Mesendoderm (in vitro differentiated cells): ENCODE results near the gene C18orf32. TPM values are rescaled to one million over a fixed set of nuclear protein-coding genes. Genes with fewer than 3 reads are reported as not detected.
A peak's percentile ranks its signal among the peaks of the same experiment; 100 is the strongest.

Experiments
- DNase-seq: peaks from one replicate; pipeline ENCODE4 v3.0.0; 2013
- H2AK5ac ChIP-seq: 2 replicates; pipeline ENCODE4 v1.6.1; 2013; ENCODE audit warnings: low read length, inconsistent platforms
- H2BK120ac ChIP-seq: 2 replicates; pipeline ENCODE4 v1.6.1; 2013; ENCODE audit warnings: low read depth, mild to moderate bottlenecking, low read length, moderate library complexity, mixed read lengths
- H2BK15ac ChIP-seq: replicated peaks from 2 replicates; pipeline ENCODE4 v1.6.1; 2013; ENCODE audit warnings: low read depth, mild to moderate bottlenecking, moderate library complexity
- H2BK5ac ChIP-seq: 2 replicates; pipeline ENCODE4 v1.6.1; 2013; ENCODE audit warnings: low read length, inconsistent platforms
- H3K18ac ChIP-seq: 2 replicates; pipeline ENCODE4 v1.6.1; 2013; ENCODE audit warnings: mild to moderate bottlenecking, low read length, mixed read lengths
- H3K23ac ChIP-seq: one replicate; pipeline ENCODE4 v1.6.1; 2013; ENCODE audit warnings: low read length
- H3K27ac ChIP-seq: 2 replicates; pipeline ENCODE4 v1.5.1; 2013; ENCODE audit warnings: low read depth, mild to moderate bottlenecking, inconsistent platforms, low read length, moderate library complexity
- H3K27me3 ChIP-seq: 2 replicates; pipeline ENCODE4 v1.6.1; 2013; ENCODE audit warnings: low read length, control low read depth, mild to moderate bottlenecking, inconsistent platforms; ENCODE audit not compliant: insufficient read depth, poor library complexity
- H3K36me3 ChIP-seq: 2 replicates; pipeline ENCODE4 v1.6.1; 2013; ENCODE audit warnings: low read length, inconsistent platforms; ENCODE audit not compliant: control insufficient read depth, insufficient read depth
- H3K4ac ChIP-seq: one replicate; pipeline ENCODE4 v1.6.1; 2013; ENCODE audit warnings: low read depth, mild to moderate bottlenecking, low read length, moderate library complexity
- H3K4me1 ChIP-seq: 2 replicates; pipeline ENCODE4 v1.6.1; 2013; ENCODE audit warnings: low read depth, low read length, inconsistent platforms; ENCODE audit not compliant: control insufficient read depth
- H3K4me2 ChIP-seq: 2 replicates; pipeline ENCODE4 v1.6.1; 2013; ENCODE audit warnings: low read length
- H3K4me3 ChIP-seq: 2 replicates; pipeline ENCODE4 v1.5.1; 2013; ENCODE audit warnings: mild to moderate bottlenecking, low read length
- H3K56ac ChIP-seq: one replicate; pipeline ENCODE4 v1.6.1; 2013; ENCODE audit warnings: low read length
- H3K79me1 ChIP-seq: 2 replicates; pipeline ENCODE4 v1.6.1; 2013; ENCODE audit warnings: low read length, inconsistent platforms
- H3K79me2 ChIP-seq: 2 replicates; pipeline ENCODE4 v1.6.1; 2013; ENCODE audit warnings: mild to moderate bottlenecking, low read length; ENCODE audit not compliant: control insufficient read depth, insufficient read depth
- H3K9ac ChIP-seq: 2 replicates; pipeline ENCODE4 v1.6.1; 2013; ENCODE audit warnings: low read length, inconsistent platforms
- H4K5ac ChIP-seq: one replicate; pipeline ENCODE4 v1.6.1; 2013; ENCODE audit warnings: low read length
- H4K8ac ChIP-seq: one replicate; pipeline ENCODE4 v1.6.1; 2013; ENCODE audit warnings: low read depth, mild to moderate bottlenecking, control low read depth, low read length, moderate library complexity
- WGBS: extraction: QIAGEN DNeasy Blood & Tissue Kit; methylation state at CpG from one replicate; pipeline ENCODE4 v1.1.7; 2013; ENCODE audit warnings: low lambda C conversion rate, missing lambda C conversion rate; ENCODE audit not compliant: insufficient coverage; ENCODE audit errors: extremely low coverage; 5-methylcytosine and 5-hydroxymethylcytosine counted together
- polyA plus RNA-seq, 2 experiments: library from polyadenylated mRNA; stranded (reverse); fragments of 200-250 nt; gene quantifications; one replicate each; pipeline ENCODE4 v1.2.3, GENCODE V29; 2013

C18orf32 gene
- 35.0 TPM for polyA plus RNA-seq (2013, experiment 1 of 2)
- 34.4 TPM for polyA plus RNA-seq (2013, experiment 2 of 2)

GRCh38 chr18:49486953-49487710, at the start of gene C18orf32:
Gene C18orf32, minus strand, starts transcription at chr18:49487234. Its CDS starts 3,486 bp downstream, at chr18:49483748.
- peak within 1 kb of the TSS; percentile 25 for H3K4me2 ChIP-seq
- peak within 1 kb of the TSS; percentile 89 for H3K56ac ChIP-seq
- H3K23ac ChIP-seq: no peak within 1 kb of the TSS
- no peak within 1 kb of the TSS for H4K5ac ChIP-seq
- H2BK15ac ChIP-seq: no peak within 1 kb of the TSS
- no CpG with 5 or more reads among the region's 69 CpGs for WGBS
- H4K8ac ChIP-seq: no peak within 1 kb of the TSS
- H3K79me2 ChIP-seq: peaks cover 33% of the 10 kb centered on the region
- H3K27me3 ChIP-seq: no peaks in the 10 kb centered on the region
- peaks cover 4% of the 10 kb centered on the region for H3K79me1 ChIP-seq
- H3K4me3 ChIP-seq: peak within 1 kb of the TSS; percentile 23
- no peak within 1 kb of the TSS for H3K18ac ChIP-seq
- no peak within 1 kb of the TSS for H2BK5ac ChIP-seq
- H3K27ac ChIP-seq: peak within 1 kb of the TSS; percentile 61
- H3K9ac ChIP-seq: peak within 1 kb of the TSS; percentile 44
- no peak within 1 kb of the TSS for H2AK5ac ChIP-seq
- peak; percentile 98 for DNase-seq
- H2BK120ac ChIP-seq: no peak within 1 kb of the TSS
- H3K4ac ChIP-seq: no peak within 1 kb of the TSS
- peaks cover 18% of the 10 kb centered on the region for H3K36me3 ChIP-seq
- H3K4me1 ChIP-seq: peaks cover 2% of the 10 kb centered on the region

GRCh38 chr18:49534846-49535601, 48.0 kb upstream of the C18orf32 start:
- Histone ChIP-seq H3K4ac (no peak overlapping the region), H3K79me1 (no peaks in the 10 kb centered on the region), H2BK120ac (no peak overlapping the region), H4K8ac (no peak overlapping the region), H3K23ac (no peak overlapping the region), H3K79me2 (no peaks in the 10 kb centered on the region), H3K4me3 (no peak overlapping the region), H4K5ac (no peak overlapping the region), H2BK5ac (no peak overlapping the region), H3K56ac (no peak overlapping the region), H3K27ac (no peak overlapping the region), H3K4me2 (no peak overlapping the region), H3K4me1 (peaks cover 13% of the 10 kb centered on the region), H3K36me3 (no peaks in the 10 kb centered on the region), H3K18ac (no peak overlapping the region), H3K9ac (no peak overlapping the region), H2AK5ac (no peak overlapping the region), H3K27me3 (no peaks in the 10 kb centered on the region), H2BK15ac (peak overlapping the region; percentile 74)
- no CpG with 5 or more reads among the region's 1 CpG for WGBS
- DNase-seq: no peak

GRCh38 chr18:49531678-49532153, 44.7 kb upstream of the C18orf32 start:
- no CpG with 5 or more reads among the region's 10 CpGs for WGBS
- no peak overlapping the region for H3K4me3 ChIP-seq
- DNase-seq: no peak

GRCh38 chr18:49529596-49529995, 42.6 kb upstream of the C18orf32 start:
- DNase-seq: no peak
- Histone ChIP-seq H3K4me2 (no peak overlapping the region), H3K4me3 (no peak overlapping the region), H2BK120ac (no peak overlapping the region), H2BK15ac (peak overlapping the region; percentile 57), H4K5ac (no peak overlapping the region), H3K27ac (peak overlapping the region; percentile 4), H3K4me1 (peaks cover 9% of the 10 kb centered on the region), H3K23ac (no peak overlapping the region), H2AK5ac (no peak overlapping the region), H2BK5ac (peak overlapping the region; percentile 69), H3K79me1 (no peaks in the 10 kb centered on the region), H3K56ac (no peak overlapping the region), H3K9ac (no peak overlapping the region), H3K18ac (peak overlapping the region; percentile 75), H4K8ac (no peak overlapping the region), H3K36me3 (no peaks in the 10 kb centered on the region), H3K79me2 (no peaks in the 10 kb centered on the region), H3K27me3 (no peaks in the 10 kb centered on the region), H3K4ac (no peak overlapping the region)
- whole genome bisulfite sequencing: no CpG with 5 or more reads among the region's 3 CpGs

More at GRCh38 chr18:49531678-49532153, 44.7 kb upstream of the C18orf32 start:
- Histone ChIP-seq H3K4me2 (no peak overlapping the region), H3K23ac (no peak overlapping the region), H2BK120ac (peak overlapping the region; percentile 54), H3K36me3 (no peaks in the 10 kb centered on the region), H3K18ac (peak overlapping the region; percentile 84), H2BK5ac (no peak overlapping the region), H2AK5ac (no peak overlapping the region), H3K79me2 (no peaks in the 10 kb centered on the region), H3K4me1 (peaks cover 11% of the 10 kb centered on the region), H3K79me1 (no peaks in the 10 kb centered on the region), H2BK15ac (no peak overlapping the region), H3K27me3 (no peaks in the 10 kb centered on the region), H4K5ac (no peak overlapping the region), H3K4ac (no peak overlapping the region), H4K8ac (no peak overlapping the region), H3K9ac (no peak overlapping the region), H3K56ac (peak overlapping the region; percentile 10), H3K27ac (no peak overlapping the region)

- H3K79me2 ChIP-seq: no peaks in the 10 kb centered on the region
- H3K4ac ChIP-seq: no peak overlapping the region
- H3K4me2 ChIP-seq: no peak overlapping the region
- H3K27me3 ChIP-seq: no peaks in the 10 kb centered on the region
- H2BK15ac ChIP-seq: peak overlapping the region; percentile 100
- H3K27ac ChIP-seq: peak overlapping the region; percentile 57
- peak overlapping the region; percentile 28 for H4K8ac ChIP-seq
- peak overlapping the region; percentile 33 for H4K5ac ChIP-seq
- H2BK5ac ChIP-seq: peak overlapping the region; percentile 69
- H3K79me1 ChIP-seq: no peaks in the 10 kb centered on the region
- peak overlapping the region; percentile 94 for H3K18ac ChIP-seq
- peak overlapping the region; percentile 83 for H3K56ac ChIP-seq
- no peak overlapping the region for H3K9ac ChIP-seq
- no CpG with 5 or more reads among the region's 8 CpGs for WGBS
- peaks cover 12% of the 10 kb centered on the region for H3K4me1 ChIP-seq
- peak overlapping the region; percentile 93 for H2BK120ac ChIP-seq
- no peak overlapping the region for H3K23ac ChIP-seq
- H3K36me3 ChIP-seq: no peaks in the 10 kb centered on the region
- H2AK5ac ChIP-seq: peak overlapping the region; percentile 64
- peak; percentile 81 for DNase-seq
- H3K4me3 ChIP-seq: no peak overlapping the region
Measured at GRCh38 chr18:49527631-49528327, 40.7 kb upstream of the C18orf32 start.
